NOMO-1 treated with dmso at 0.1 percent for 144 hours (cell line): ENCODE data around the gene NHERF2.
"Not testable (repeated sequence)": the region's sequence is repeated elsewhere in the genome, so short reads cannot be mapped to it uniquely, and the experiment has no call there.

Experiments
- DNase-seq: peaks from one replicate; lab custom pipeline; 2025; ENCODE audit not compliant: unreplicated experiment; lab: John Stamatoyannopoulos, UW

The NHERF2 gene

DNA sequence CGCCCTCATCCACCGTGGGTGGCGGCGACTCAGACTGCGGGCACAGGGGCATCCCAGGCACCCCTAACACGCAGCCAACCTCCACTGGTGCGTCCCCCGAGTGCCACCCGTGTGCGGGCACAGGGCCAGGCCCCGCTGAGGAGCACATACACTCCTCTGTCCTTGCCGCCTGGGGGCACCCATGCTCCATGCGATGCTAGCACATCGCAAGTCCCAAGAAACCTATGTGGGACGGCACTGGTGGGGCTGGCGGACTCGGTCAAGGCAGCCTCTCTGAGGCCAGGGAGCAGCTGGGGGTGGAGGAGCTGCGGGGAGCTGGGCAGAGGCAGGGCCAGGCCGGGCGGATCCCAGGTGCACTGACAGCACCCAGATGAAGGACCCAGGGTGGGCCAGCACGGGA, 21.1 kb upstream of the NHERF2 start:
- DNase-seq: no peak

DNA sequence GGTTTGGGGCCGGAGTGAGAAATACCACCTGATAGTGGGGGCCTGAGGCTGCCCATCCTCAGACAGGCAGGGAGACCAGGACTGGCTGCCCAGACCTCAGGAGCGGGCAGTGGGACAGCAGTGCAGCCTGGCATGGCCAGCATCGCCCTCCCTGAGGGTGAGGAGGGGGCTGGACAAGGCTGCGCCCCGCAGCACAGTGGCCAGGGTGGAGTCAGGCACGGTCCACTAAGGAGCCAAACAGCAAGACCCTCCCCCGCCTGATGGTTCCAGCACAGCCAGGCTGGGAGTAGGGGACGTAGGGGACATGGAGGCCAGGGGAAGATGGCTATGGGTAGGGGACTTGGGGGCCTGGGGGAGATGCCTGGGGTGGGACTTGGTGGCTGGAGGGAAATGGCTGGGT, 20.4 kb upstream of the NHERF2 start:
- no peak for DNase-seq

DNA sequence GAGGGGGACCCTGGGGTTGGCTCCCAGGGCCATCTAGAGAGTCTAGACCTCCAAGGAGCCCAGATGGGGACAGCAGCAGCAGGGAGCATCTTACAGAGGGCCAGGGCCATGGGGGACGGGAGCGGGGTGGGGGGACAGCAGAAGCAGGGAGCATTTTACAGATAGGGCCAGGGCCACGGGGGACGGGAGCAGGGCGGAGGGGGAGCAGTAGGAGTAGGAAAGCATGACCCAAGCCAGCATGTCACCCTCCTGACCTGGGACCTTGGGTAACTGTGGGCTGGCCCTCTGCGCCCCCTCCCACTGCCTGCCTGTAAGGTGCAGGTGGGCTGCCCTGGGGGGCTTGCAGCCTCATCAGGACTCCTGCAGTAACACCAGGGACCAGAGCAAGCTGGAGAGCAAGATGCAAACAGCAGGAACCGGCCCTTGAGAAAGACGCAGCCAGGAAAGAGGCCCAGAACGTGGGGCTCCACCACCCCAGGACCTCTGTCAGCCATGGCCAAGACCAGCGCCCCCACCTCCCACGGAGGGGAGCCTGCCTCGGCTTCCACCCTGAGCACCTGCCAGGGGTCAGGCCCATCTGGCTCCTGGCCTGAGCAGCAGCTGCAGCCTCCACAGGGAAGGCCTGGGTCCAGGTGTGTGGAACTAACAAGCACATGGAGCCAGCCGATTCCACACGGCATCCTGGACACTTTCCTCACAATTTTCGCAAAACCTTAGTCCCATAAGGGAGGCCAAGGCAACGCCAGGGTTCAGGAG, 19.4 kb upstream of the NHERF2 start:
- DNase-seq: no peak

DNA sequence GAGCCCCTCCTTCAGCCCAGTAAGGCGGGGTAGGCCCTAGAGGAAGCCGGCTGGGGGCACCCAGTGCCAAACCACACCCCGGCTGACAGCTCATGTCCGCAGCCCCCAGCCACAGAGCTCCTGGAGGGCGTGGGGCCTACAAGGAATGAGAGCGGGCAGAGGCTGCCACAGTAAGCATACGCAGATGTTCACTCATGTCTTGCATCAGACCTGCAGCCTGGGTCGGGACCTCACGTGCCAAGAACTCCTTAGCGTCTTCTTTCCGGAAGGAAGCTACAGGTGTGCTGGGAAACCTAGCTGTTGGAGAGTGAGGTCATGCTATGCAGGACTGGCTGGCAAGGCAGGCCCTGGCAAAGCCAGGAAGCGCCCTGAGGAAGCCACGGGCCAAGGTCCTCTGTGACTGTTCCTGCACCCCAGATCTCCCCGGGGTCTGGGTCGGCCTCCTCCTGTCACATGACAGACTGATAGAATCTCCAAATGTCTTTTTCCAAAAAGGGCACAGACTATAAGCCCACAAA, 18.6 kb upstream of the NHERF2 start:
- no peak for DNase-seq

DNA sequence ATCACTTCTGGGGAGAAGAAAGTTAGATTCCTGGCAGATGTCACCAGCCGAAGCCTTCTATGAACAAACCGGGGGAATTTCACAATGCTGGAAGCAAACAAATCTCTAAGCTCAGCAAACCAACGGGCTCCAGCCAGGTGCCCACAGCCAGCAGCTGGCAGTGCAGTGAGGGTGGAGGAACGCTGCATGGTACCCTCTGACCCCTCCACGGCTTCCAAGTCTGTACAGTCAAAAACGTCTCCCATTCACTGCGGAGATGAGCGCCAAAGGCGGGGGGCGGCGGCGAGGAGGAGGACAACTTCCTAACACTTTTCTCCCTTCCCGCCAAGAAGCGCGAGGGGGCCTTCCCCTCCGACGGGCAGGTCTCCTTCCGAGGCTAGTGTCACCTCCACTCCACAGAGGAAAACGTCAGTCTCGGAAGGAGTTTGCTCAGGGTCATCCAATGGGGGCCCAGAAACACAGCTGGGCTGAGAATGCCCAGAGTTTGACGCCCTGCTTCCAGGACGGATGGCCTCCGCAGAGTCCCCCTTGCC, 18.0 kb upstream of the NHERF2 start:
- DNase-seq: no peak

DNA sequence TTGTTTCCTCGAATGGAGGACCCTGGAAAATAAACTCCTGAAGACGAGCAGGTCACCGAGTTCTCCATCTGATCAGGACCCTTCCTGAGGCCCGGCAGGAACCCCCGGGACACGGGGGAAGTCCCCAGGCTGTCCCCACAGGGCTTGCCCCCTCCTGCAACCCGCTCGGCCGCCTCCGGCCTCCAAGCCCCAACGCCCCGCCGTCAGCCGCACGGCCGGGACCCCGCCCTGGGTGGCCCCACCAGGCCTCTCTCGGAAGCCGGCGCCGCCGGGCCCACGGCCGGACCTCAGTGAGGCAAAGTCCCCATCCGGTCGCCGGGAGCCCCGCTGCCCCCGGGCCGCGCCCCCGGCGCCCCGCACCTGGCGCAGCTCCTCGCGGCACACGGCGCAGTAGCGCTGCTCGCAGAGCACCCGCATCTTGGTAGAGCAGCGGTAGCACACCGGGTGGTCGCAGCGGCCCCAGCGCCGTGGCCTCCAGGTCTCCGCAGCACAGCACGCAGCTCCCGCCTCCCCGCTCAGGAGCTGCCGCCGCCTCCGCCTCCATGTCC, 17.5 kb upstream of the NHERF2 start:
- no peak for DNase-seq

DNA sequence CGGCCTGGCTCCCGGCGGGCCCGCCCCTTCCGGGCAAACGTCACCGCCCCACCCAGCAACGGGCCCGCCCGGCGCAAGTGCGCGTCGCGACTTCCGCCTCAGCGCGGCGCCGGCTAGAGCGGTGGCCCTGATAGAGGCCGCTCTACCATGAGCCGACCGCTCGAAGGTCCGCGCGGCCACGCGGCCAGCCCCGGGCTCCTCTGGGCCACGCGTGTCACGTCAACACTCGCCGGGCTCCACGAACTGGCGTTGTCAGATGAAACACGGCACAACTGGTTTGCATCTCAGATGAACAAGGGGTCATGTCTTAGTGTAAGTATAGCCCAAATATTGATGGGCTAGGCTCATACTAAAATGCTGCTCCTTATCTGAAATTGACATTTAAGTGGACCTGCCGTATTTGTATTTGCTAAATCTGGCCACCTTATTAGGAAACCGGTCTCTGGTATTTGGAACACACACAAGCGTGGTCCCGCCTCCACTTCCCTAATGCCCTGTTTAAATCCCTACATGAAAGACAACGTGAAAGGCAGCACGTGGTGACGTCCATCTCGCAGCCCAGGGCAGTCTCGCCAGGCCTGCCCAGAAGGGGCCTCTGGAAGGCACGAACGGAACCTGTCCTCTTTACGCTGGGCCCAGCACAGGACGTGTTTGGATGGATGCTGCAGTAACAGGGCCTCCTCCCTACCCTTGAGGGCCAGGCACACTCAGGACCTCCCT, 16.8 kb upstream of the NHERF2 start, which contains the start of gene ZNF598:
ZNF598 (minus strand) TSS at position 31 of the 720 bp plus-strand sequence.
- DNase-seq: peak; percentile 67

DNA sequence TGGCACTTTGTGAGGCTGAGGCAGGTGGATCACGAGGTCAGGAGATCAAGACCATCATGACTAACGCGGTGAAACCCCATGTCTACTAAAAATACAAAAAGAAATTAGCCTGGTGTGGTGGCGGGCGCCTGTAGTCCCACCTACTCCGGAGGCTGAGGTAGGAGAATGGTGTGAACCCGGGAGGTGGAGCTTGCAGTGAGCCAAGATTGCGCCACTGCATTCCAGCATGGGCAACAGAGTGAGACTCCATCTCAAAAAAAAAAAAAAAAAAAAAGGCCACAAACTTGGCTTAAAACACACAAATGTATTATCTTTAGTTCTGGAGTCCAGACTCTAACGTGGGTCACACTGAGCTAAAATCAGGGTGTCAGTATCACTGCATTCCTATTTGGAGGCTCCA, 15.0 kb upstream of the NHERF2 start:
- not testable (repeated sequence) for DNase-seq

DNA sequence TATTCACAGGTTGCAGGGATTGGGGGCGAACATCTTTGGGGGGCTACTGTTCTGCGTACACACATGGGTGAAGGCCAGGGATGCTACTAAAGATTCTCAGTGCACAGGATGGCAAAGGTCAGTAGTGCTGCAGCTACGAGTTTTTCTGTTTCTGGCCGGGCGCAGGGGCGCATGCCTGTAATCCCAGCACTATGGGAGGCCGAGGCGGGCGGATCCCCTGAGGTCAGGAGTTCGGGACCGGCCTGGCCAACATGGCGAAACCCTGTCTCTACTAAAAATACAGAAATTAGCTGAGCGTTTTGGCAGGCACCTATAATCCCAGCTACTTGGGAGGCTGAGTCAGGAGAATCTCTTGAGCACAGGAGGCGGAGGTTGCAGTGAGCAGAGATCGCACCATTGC, 13.2 kb upstream of the NHERF2 start:
- DNase-seq: no peak

DNA sequence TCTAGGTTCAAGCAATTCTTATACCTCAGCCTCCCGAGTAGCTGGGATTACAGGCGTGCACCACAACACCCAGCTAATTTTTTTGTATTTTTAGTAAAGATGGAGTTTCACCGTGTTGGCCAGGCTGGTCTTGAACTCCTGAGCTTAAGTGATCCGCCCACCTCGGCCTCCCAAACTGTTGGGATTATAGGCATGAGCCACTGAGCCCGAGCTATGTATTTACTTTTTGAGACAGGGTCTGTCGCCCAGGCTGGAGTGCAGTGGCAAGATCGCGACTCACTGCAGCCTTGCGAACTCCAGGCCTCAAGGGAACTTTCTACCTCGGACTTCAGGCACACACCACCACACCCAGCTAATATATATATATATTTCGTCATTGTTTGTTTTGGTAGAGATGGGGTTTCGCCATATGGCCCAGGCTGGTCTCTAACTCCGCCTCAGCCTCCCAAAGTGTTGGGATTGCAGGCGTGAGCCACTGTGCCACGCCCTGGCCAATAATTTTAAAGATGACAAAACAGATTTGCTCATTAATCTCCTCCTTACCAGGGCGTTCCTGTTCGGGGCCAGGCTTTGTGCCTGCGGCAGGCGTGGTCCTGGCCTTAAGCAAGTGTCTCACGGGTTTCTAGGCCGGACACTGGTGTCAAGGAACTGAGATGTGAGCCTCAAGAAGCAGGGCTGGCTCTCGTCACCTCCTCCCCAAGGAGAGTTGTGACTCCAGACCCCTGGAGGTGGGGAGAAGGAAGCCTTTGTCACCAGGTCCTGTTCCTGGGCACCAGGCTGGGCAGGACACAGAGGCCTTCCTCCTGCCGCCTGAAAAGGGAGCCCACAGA, 11.4 kb upstream of the NHERF2 start:
- peak; percentile 89 for DNase-seq

DNA sequence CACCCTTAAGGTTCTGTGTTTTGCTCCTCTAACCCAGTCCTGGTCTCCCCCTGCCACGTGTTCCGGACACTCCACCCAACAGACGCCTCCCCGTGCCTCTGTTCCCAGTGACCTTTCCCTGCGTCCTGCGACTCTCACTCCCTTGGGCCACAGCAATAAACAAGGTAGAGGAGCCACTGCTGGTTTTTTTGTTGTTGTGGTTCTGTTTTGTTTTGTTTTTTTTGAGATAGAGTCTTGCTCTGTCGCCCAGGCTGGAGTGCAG, 10.8 kb upstream of the NHERF2 start:
- no peak for DNase-seq

DNA sequence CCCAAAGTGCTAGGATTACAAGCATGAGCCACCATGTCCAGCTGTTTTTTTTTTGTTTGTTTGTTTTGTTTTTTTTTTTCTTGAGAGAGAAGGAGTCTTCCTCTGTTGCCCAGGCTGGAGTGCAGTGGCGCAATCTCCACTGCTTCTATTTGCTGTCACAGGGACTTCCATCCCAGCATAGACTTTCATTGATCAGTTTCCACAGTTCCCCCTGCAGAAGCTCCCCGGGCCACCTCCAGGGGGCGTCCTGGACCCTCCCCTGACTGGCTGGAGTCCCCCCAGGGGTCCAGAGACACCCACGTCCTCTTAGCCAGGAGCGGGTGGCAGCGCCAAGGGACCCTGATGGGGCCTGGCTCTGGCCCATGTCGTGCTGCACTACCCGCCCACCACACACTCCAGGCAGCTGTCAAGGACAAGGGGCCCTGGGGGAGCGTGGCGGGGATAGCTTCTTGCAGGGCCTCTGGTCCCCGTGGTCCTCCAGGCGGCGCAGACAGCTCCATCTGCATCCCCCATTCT, 10.2 kb upstream of the NHERF2 start:
- DNase-seq: no peak

DNA sequence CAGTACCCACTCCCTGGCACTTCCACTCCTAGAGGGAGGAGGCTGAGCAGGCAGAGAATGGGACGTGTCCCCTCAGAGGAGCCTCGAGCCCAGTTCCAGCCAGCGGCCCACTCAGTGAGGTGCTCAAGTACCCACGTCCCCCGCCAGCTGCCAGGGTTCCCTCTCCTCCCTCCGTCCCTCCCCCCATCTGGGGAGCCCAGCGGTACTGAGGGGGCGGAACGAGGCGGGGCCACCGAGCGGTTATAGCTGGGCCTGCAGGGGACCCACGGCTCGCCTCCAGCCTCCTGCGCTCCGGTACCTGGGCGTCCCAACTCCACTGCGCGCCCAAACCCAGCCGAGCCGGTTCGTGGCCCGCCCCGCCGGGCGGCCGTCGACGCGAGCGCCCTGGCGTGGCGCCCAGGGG, 7.2 kb upstream of the NHERF2 start, which contains the start of gene NPW:
NPW (plus strand) TSS at position 268 of the 403 bp plus-strand sequence.
- DNase-seq: no peak

DNA sequence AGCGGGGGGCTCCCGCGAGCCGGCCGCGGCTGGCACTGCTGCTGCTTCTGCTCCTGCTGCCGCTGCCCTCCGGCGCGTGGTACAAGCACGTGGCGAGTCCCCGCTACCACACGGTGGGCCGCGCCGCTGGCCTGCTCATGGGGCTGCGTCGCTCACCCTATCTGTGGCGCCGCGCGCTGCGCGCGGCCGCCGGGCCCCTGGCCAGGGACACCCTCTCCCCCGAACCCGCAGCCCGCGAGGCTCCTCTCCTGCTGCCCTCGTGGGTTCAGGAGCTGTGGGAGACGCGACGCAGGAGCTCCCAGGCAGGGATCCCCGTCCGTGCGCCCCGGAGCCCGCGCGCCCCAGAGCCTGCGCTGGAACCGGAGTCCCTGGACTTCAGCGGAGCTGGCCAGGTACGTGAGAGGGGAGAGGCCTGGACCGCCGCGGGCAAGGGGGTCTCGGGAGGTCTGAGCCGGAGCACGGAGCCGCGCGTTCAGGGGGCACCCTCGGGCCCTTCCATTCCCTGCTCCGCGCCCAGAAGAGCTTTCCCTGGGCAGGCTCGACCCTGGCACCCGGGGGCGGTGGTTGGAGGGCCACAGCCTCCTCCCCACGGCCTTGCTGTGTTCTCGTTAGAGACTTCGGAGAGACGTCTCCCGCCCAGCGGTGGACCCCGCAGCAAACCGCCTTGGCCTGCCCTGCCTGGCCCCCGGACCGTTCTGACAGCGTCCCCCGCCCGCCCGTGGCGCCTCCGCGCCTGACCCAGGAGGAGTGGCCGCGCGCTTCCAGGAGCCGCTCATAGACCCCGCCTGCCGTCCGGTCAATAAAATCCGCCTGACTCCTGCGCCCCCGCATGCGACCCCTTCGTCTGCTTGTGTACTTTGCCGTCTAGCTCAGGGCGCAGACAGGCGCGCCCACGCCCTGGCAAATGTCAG, 6.5 kb upstream of the NHERF2 start:
- DNase-seq: no peak

DNA sequence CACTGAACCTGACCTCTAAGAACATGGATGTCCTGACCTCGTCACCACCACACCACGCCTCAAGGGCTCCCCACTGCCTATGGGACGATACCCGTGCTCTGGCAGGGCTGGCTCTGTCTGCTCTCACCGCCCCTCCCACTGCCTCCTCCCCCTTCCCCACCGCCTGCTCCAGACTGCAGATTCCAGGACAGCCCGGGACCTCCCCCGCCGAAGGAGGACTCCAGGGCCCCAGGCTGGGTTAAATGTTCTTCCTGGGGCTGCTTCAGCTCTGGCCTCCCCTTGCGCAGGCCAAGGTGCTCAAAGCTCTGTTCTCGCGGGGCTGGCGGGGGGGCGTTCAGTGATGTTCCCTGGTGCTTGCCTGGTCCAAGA, 4.0 kb upstream of the NHERF2 start:
- no peak for DNase-seq

DNA sequence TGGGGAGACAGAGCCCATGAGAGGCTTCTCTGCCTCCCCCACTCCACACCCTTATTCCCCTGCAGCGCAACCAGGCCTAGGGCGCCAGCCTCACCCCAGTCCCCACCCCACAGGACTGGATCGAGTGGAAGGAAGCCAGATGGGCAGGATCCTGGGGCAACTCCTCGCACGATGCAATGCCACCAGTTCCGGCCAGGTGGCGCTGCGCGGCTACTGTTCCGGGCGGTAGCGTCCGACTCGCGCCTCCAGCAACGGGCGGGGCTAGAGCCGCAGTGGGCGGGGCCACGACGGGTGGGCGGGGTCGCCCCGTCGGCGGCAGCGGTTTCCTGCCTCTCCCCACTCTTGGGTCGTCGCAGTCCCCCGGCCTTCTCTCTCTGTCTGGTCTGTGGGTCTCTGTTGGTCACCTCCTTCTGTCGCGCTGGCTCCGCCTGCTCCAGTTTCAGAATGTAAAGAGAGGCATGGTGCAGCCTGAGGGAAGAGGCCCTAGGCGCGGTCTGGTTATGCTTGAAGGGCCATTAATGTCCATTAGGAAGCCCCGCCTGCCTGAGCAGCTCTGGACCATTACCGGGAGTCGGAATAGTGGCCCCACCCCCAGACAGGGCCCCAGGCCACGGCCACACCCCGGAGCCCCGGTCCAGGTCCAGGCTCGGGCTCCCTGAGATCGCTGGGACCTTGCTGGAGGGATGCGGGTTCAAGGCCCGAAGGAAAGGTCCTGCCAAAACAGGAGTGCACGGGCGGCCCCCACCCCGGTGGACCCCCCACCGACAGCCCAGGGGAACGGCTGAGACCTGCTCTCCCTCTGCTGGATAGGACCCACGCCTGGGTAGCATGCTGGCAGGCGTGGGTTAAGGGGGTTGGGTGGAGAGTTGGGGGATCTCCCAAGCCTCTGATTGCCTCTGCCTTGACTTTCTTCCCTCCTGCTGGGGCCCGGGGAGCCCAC, 3.3 kb upstream of the NHERF2 start:
- DNase-seq: peak; percentile 68

DNA sequence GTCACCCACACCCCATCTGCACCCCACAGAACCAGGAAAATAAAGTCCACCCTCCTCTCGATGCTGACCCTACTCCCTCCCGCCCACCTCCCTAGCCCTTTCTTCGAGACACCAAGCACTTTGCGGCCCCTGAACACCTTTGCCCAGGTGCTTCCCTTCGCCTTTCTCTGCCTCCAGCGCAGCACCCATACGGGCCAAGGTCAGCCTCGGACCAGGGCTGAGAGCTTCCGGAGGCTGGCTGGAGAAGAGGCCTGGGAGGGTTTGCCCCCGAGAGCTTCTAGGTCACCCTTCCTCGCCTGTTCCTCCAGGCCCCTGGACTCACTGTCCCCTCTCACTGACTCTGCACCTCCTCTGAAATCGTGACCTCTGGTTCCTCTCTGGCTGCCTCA, 2.7 kb upstream of the NHERF2 start:
- DNase-seq: no peak

DNA sequence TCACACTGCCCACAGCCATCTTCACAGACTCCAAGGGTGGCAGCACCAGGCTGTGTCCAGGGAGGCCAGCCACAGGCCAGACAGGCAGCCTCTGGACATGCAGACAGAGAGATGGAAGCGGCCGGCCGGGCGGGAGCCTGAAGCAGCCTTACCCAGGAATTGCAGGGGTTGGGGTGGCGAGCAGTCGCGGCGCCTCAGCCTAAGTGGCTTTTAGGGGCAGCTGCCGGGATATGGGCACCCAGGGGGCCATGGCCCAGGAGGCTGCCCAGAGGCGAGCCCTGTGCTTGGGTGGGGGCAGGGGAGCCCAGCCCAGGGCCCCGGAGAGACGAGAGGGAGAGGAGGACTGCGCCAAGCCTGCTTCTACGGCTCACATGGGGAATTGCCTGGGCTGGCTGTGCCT, 1.5 kb upstream of the NHERF2 start:
- no peak for DNase-seq
